GM18909 (cell line): ENCODE data around the gene RAPGEF1.
A peak's percentile ranks its signal among the peaks of the same experiment; 100 is the strongest.
"Not testable (repeated sequence)": the region's sequence is repeated elsewhere in the genome, so short reads cannot be mapped to it uniquely, and the experiment has no call there.

ENCODE experiments used
- ATAC-seq: cut with Tn5 transposase; IDR thresholded peaks from one replicate; pipeline ENCODE4 v1.9.1; 2021; ENCODE audit warnings: mild to moderate bottlenecking; ENCODE audit not compliant: unreplicated experiment, poor library complexity

RAPGEF1 gene

GRCh38 chr9:131692612-131693562 lies 47.0 kb downstream of the RAPGEF1 start:
- no peak for ATAC-seq

- no peak for ATAC-seq
Measured at GRCh38 chr9:131691969-131692611, 47.8 kb downstream of the RAPGEF1 start.

GRCh38 chr9:131690941-131691573 lies 48.8 kb downstream of the RAPGEF1 start:
- no peak for ATAC-seq

- no peak for ATAC-seq
Measured at GRCh38 chr9:131690462-131690861, 49.4 kb downstream of the RAPGEF1 start.

- ATAC-seq, result no peak
Measured at GRCh38 chr9:131688377-131688776, 51.5 kb downstream of the RAPGEF1 start.

GRCh38 chr9:131685753-131686706 lies 53.8 kb downstream of the RAPGEF1 start:
- ATAC-seq, result no peak

GRCh38 chr9:131683094-131683493 lies 56.8 kb downstream of the RAPGEF1 start:
- ATAC-seq, result not testable (repeated sequence)

- no peak for ATAC-seq
Measured at GRCh38 chr9:131682261-131682660, 57.6 kb downstream of the RAPGEF1 start.

- ATAC-seq, result not testable (repeated sequence)
Measured at GRCh38 chr9:131681826-131682225, 58.0 kb downstream of the RAPGEF1 start.

- ATAC-seq, result not testable (repeated sequence)
Measured at GRCh38 chr9:131681108-131681507, 58.8 kb downstream of the RAPGEF1 start.

GRCh38 chr9:131679261-131680020 lies 60.4 kb downstream of the RAPGEF1 start:
- ATAC-seq, result no peak

GRCh38 chr9:131678499-131679111 lies 61.3 kb downstream of the RAPGEF1 start:
- ATAC-seq, result peak; percentile 84

GRCh38 chr9:131677444-131678180 lies 62.3 kb downstream of the RAPGEF1 start:
- no peak for ATAC-seq

GRCh38 chr9:131677049-131677443 lies 62.8 kb downstream of the RAPGEF1 start:
- no peak for ATAC-seq

GRCh38 chr9:131676431-131676972 lies 63.4 kb downstream of the RAPGEF1 start:
- ATAC-seq, result no peak

- no peak for ATAC-seq
Measured at GRCh38 chr9:131675437-131676022, 64.3 kb downstream of the RAPGEF1 start.
